Liver (tissue), 3 donors: ENCODE results near the gene MRPS18C.

Source experiments
- TAF1 ChIP-seq: conservative IDR thresholded peaks from 2 replicates; pipeline ENCODE4 v1.6.1; 2016; ENCODE audit warnings: antibody characterized with exemption, mild to moderate bottlenecking
- YY1 ChIP-seq: IDR thresholded peaks from 2 replicates; pipeline ENCODE4 v1.6.1; 2016; ENCODE audit warnings: antibody characterized with exemption, mild to moderate bottlenecking
- TF ChIP-seq, protein P1 (sequence below): fragments of 150-350 bp; IDR thresholded peaks from 2 replicates; pipeline ENCODE4 v1.5.1; 2017; ENCODE audit warnings: improper control_type of control experiment, low read depth, low read length; ENCODE audit not compliant: missing input control
- donor health status: healthy.
- donor health status: healthy.

DNA sequence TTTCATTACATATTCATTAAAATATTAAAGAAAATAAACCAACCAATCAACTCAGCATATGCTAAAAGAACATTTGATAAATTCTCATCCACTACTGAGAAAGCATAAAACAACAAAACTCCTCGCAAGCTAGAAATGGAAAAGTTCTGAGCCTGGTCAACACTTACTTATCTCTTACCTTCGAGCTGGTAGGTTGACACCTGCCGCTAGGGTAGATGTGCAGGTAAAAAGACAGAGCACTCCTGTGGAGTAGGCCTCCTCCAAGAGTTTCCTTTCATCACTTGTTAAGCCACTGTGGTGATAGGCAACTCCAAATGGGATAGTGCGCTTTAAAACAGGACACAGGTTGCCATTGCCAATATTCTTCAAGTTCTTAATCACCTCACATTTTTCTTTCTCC, 19.2 kb upstream of the MRPS18C start:
- TF ChIP-seq, protein P1, sequence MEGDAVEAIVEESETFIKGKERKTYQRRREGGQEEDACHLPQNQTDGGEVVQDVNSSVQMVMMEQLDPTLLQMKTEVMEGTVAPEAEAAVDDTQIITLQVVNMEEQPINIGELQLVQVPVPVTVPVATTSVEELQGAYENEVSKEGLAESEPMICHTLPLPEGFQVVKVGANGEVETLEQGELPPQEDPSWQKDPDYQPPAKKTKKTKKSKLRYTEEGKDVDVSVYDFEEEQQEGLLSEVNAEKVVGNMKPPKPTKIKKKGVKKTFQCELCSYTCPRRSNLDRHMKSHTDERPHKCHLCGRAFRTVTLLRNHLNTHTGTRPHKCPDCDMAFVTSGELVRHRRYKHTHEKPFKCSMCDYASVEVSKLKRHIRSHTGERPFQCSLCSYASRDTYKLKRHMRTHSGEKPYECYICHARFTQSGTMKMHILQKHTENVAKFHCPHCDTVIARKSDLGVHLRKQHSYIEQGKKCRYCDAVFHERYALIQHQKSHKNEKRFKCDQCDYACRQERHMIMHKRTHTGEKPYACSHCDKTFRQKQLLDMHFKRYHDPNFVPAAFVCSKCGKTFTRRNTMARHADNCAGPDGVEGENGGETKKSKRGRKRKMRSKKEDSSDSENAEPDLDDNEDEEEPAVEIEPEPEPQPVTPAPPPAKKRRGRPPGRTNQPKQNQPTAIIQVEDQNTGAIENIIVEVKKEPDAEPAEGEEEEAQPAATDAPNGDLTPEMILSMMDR, result no peak
- TF ChIP-seq YY1, result no peak
- no peak for TF ChIP-seq TAF1
